GM06990 (cell line): ENCODE data around the gene CFHR3.
"Not testable (repeated sequence)": the region's sequence is repeated elsewhere in the genome, so short reads cannot be mapped to it uniquely, and the experiment has no call there.

Source experiments
- DNase-seq: peaks from one replicate; pipeline ENCODE4 v3.0.0-alpha.2; 2011; ENCODE audit not compliant: insufficient read length; ENCODE audit errors: extremely low read depth
- H3K27me3 ChIP-seq: replicated peaks from 2 replicates; pipeline ENCODE4 v1.6.0; 2011; ENCODE audit warnings: low read length; ENCODE audit not compliant: control insufficient read depth, insufficient read depth
- H3K36me3 ChIP-seq: 2 replicates; pipeline ENCODE4 v1.5.1; 2011; ENCODE audit warnings: low read length; ENCODE audit not compliant: control insufficient read depth, insufficient read depth
- H3K4me3 ChIP-seq: replicated peaks from 2 replicates; pipeline ENCODE4 v1.5.1; 2011; ENCODE audit warnings: low read depth, mild to moderate bottlenecking, control low read depth, low read length
- CTCF ChIP-seq: IDR thresholded peaks from 2 replicates; pipeline ENCODE4 v1.5.1; 2011; ENCODE audit warnings: low read length, control low read depth, mild to moderate bottlenecking, inconsistent platforms; ENCODE audit not compliant: insufficient read depth, poor library complexity, severe bottlenecking

The CFHR3 gene

DNA sequence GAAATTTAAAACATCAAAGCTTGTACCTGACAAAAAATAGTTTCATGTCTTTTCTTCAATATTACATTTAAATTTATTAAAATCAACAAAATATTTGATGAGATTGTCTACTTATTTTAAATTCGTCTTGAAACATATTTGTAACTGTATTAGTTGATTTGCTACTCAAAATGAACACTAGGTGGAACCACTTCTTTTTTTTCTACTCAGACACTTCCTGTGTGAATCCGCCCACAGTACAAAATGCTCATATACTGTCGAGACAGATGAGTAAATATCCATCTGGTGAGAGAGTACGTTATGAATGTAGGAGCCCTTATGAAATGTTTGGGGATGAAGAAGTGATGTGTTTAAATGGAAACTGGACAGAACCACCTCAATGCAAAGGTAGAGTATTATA, 53.2 kb downstream of the CFHR3 start:
- not testable (repeated sequence) for H3K36me3 ChIP-seq, H3K4me3 ChIP-seq, H3K27me3 ChIP-seq
- peak; percentile 12 for DNase-seq
- TF ChIP-seq CTCF = peak; percentile 34
